Effector memory CD4-positive, alpha-beta T cell (primary cell): ENCODE results near the gene DCAF7.

ENCODE experiments used
- DNase-seq, 3 donors: peaks; one replicate each; pipeline ENCODE4 v3.0.0-alpha.2; 2020
- H3K27ac ChIP-seq: 2 replicates; pipeline ENCODE4 v1.7.0; 2013; ENCODE audit warnings: mild to moderate bottlenecking, low read length, moderate library complexity; ENCODE audit not compliant: insufficient read depth, poor library complexity, severe bottlenecking
- H3K27me3 ChIP-seq: replicated peaks from 2 replicates; pipeline ENCODE4 v1.7.0; 2013; ENCODE audit warnings: mild to moderate bottlenecking, low read length; ENCODE audit not compliant: insufficient read depth, control insufficient read depth, poor library complexity, severe bottlenecking
- H3K36me3 ChIP-seq: 2 replicates; pipeline ENCODE4 v1.7.0; 2013; ENCODE audit warnings: mild to moderate bottlenecking, low read length, moderate library complexity; ENCODE audit not compliant: control insufficient read depth, insufficient read depth
- H3K4me1 ChIP-seq: 2 replicates; pipeline ENCODE4 v1.7.0; 2013; ENCODE audit warnings: low read length, mild to moderate bottlenecking; ENCODE audit not compliant: control insufficient read depth, insufficient read depth, poor library complexity, severe bottlenecking
- H3K4me3 ChIP-seq: 2 replicates; pipeline ENCODE4 v1.7.0; 2013; ENCODE audit warnings: low read length, low read depth, mild to moderate bottlenecking; ENCODE audit not compliant: insufficient read depth, poor library complexity, severe bottlenecking
- H3K9me3 ChIP-seq: 2 replicates; pipeline ENCODE4 v1.7.0; 2013; ENCODE audit warnings: mild to moderate bottlenecking, low read length, moderate library complexity; ENCODE audit not compliant: control insufficient read depth
- total RNA-seq, 3 donors: gene quantifications; one replicate each; lab custom pipeline; 2026; lab: John Stamatoyannopoulos, UW

DCAF7 gene
- 20.2 to 41.4 (median 22.0) reads per million in 3 donors for total RNA-seq

- no peaks in the 10 kb centered on the region for H3K9me3 ChIP-seq
- no peaks in the 10 kb centered on the region for H3K36me3 ChIP-seq
These were observed at the start of gene DCAF7 for GRCh38 chr17:63549946-63550816. DCAF7 (plus strand) TSS chr17:63550477; CDS start chr17:63550678, 201 bp downstream.

DNA sequence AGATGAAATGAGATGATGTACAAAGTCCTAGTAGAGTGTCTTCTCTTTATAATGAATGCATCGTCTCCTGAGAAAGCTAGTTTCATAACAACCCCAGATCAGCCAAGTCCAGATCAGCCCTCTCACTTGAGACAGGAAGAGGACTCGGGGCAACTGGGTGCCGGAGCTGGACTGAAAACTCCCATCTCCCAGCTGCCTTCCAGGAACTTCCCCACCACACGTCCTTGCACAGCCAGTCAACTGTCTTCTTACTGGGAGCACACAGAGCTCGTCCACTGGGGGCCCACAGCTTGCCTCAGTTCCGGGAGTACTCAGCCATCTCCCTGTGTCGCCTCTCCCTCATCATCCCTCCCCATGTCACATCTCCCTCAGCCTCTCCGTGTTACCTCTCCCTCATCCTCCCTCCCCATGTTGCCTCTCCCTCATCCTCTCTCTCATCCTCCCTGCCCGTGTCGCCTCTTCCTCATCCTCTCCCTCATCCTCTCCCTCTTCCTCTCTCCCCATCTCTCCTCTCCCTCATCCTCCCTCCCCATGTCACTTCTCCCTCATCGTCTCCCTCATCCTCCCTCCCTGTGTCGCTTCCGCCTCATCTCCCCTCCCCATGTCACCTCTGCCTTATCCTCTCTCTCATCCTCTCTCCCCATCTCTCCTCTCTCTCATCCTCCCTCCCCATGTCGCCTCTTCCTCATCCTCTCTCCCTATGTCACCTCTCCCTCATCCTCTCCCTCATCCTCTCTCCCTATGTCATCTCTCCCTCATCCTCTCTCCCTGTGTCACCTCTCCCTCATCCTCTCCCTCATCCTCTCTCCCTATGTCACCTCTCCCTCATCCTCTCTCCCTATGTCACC is 49.5 kb upstream of the DCAF7 start:
- Histone ChIP-seq H3K9me3 (no peaks in the 10 kb centered on the region), H3K4me1 (no peaks in the 10 kb centered on the region), H3K36me3 (no peaks in the 10 kb centered on the region), H3K4me3 (no peak overlapping the region), H3K27me3 (no peaks in the 10 kb centered on the region), H3K27ac (no peak overlapping the region)
- no peak for DNase-seq

More at GRCh38 chr17:63549946-63550816, at the start of gene DCAF7:
- Histone ChIP-seq H3K4me1 (peaks cover 9% of the 10 kb centered on the region), H3K27ac (peak within 1 kb of the TSS; percentile 91), H3K27me3 (no peaks in the 10 kb centered on the region), H3K4me3 (peak within 1 kb of the TSS; percentile 88)
- DNase-seq: peak; percentile 98 to 99 (median 99)

DNA sequence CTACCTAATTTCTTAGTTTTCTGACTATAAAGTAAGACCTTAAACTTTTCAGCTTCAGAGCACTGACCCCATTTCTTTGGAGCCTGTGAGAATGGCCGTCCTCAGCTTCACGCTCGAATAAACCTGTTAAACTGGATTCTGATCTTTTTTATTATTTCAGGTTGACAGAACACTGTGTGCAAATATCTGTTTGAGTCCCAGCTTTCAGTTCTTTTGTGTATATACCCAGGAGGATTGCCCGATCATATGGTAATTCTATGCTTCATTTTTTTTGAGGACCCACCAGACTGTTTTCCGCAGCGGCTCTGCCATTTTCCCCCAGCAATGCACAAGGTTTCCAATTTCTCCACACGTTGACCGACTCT is 47.0 kb upstream of the DCAF7 start:
- Histone ChIP-seq H3K36me3 (no peaks in the 10 kb centered on the region), H3K27ac (no peak overlapping the region), H3K9me3 (no peaks in the 10 kb centered on the region), H3K27me3 (no peaks in the 10 kb centered on the region), H3K4me3 (no peak overlapping the region), H3K4me1 (no peaks in the 10 kb centered on the region)
- DNase-seq: no peak

- Histone ChIP-seq H3K27me3 (no peaks in the 10 kb centered on the region), H3K4me3 (no peak overlapping the region)
These were observed 46.0 kb upstream of the DCAF7 start for GRCh38 chr17:63504261-63504660.

GRCh38 chr17:63505341-63505740 is 44.9 kb upstream of the DCAF7 start:
- Histone ChIP-seq H3K4me3 (no peak overlapping the region), H3K4me1 (no peaks in the 10 kb centered on the region), H3K36me3 (no peaks in the 10 kb centered on the region), H3K9me3 (no peaks in the 10 kb centered on the region), H3K27me3 (no peaks in the 10 kb centered on the region), H3K27ac (no peak overlapping the region)
- DNase-seq: no peak

More at GRCh38 chr17:63504261-63504660, 46.0 kb upstream of the DCAF7 start:
- no peak for DNase-seq
- Histone ChIP-seq H3K4me1 (no peaks in the 10 kb centered on the region), H3K36me3 (no peaks in the 10 kb centered on the region), H3K9me3 (no peaks in the 10 kb centered on the region), H3K27ac (no peak overlapping the region)

- no peak overlapping the region for H3K27ac ChIP-seq
These were observed 43.6 kb upstream of the DCAF7 start for GRCh38 chr17:63506627-63507026.

GRCh38 chr17:63511331-63511730 is 38.9 kb upstream of the DCAF7 start:
- H3K27ac ChIP-seq: no peak overlapping the region
- H3K27me3 ChIP-seq: no peaks in the 10 kb centered on the region
- no peak for DNase-seq
- H3K9me3 ChIP-seq: no peaks in the 10 kb centered on the region
- no peaks in the 10 kb centered on the region for H3K4me1 ChIP-seq
- H3K4me3 ChIP-seq: no peak overlapping the region
- H3K36me3 ChIP-seq: no peaks in the 10 kb centered on the region

More at GRCh38 chr17:63506627-63507026, 43.6 kb upstream of the DCAF7 start:
- Histone ChIP-seq H3K4me1 (no peaks in the 10 kb centered on the region), H3K4me3 (no peak overlapping the region), H3K9me3 (no peaks in the 10 kb centered on the region), H3K36me3 (no peaks in the 10 kb centered on the region), H3K27me3 (no peaks in the 10 kb centered on the region)
- no peak for DNase-seq

- no peaks in the 10 kb centered on the region for H3K36me3 ChIP-seq
- no peaks in the 10 kb centered on the region for H3K27me3 ChIP-seq
- no peaks in the 10 kb centered on the region for H3K4me1 ChIP-seq
- no peak overlapping the region for H3K4me3 ChIP-seq
- no peak overlapping the region for H3K27ac ChIP-seq
- no peak for DNase-seq
- H3K9me3 ChIP-seq: no peaks in the 10 kb centered on the region
These were observed 37.9 kb upstream of the DCAF7 start for GRCh38 chr17:63512388-63512787.

GRCh38 chr17:63512896-63513644 is 37.2 kb upstream of the DCAF7 start:
- Histone ChIP-seq H3K27me3 (no peaks in the 10 kb centered on the region), H3K4me1 (no peaks in the 10 kb centered on the region)

More at GRCh38 chr17:63512896-63513644, 37.2 kb upstream of the DCAF7 start:
- Histone ChIP-seq H3K27ac (no peak overlapping the region), H3K9me3 (no peaks in the 10 kb centered on the region), H3K36me3 (no peaks in the 10 kb centered on the region), H3K4me3 (no peak overlapping the region)
- no peak for DNase-seq
